Osteoblast (primary cell): ENCODE measurements around the gene SERPINB8. TPM values are rescaled to one million over a fixed set of nuclear protein-coding genes. Genes with fewer than 3 reads are reported as not detected.

Experiments
- DNase-seq: peaks from one replicate; pipeline ENCODE4 v3.0.0; 2011; ENCODE audit warnings: low spot score, mixed read lengths; ENCODE audit not compliant: insufficient read length; ENCODE audit errors: missing footprints
- H2AFZ ChIP-seq: 2 replicates; pipeline ENCODE4 v1.6.0; 2011; ENCODE audit warnings: mild to moderate bottlenecking, low read length
- H3K27ac ChIP-seq: 2 replicates; pipeline ENCODE4 v1.5.1; 2011; ENCODE audit warnings: mild to moderate bottlenecking, low read depth, low read length, moderate library complexity
- H3K27me3 ChIP-seq: 2 replicates; pipeline ENCODE4 v1.6.0; 2012; ENCODE audit warnings: mild to moderate bottlenecking, control low read depth, inconsistent platforms, low read length, moderate library complexity; ENCODE audit not compliant: insufficient read depth
- H3K36me3 ChIP-seq: 2 replicates; pipeline ENCODE4 v1.5.1; 2011; ENCODE audit warnings: mild to moderate bottlenecking, low read length, control low read depth, moderate library complexity; ENCODE audit not compliant: insufficient read depth
- H3K4me1 ChIP-seq: 2 replicates; pipeline ENCODE4 v1.5.1; 2011; ENCODE audit warnings: mild to moderate bottlenecking, low read length, control low read depth, moderate library complexity; ENCODE audit not compliant: insufficient read depth
- H3K4me2 ChIP-seq: 2 replicates; pipeline ENCODE4 v1.6.0; 2011; ENCODE audit warnings: mild to moderate bottlenecking, low read length; ENCODE audit not compliant: insufficient read depth
- H3K4me3 ChIP-seq: fragments of 200-600 bp; sonication (generic); 3 replicates; pipeline ENCODE4 v1.5.1; 2012; ENCODE audit warnings: mild to moderate bottlenecking, low read length, inconsistent platforms; ENCODE audit not compliant: insufficient read depth
- H3K79me2 ChIP-seq: 2 replicates; pipeline ENCODE4 v1.6.0; 2012; ENCODE audit warnings: mild to moderate bottlenecking, low read length, control low read depth, inconsistent platforms; ENCODE audit not compliant: insufficient read depth
- H3K9me3 ChIP-seq: 2 replicates; pipeline ENCODE4 v1.5.1; 2011; ENCODE audit warnings: low read depth, low read length, control low read depth
- H4K20me1 ChIP-seq: 2 replicates; pipeline ENCODE4 v1.6.0; 2012; ENCODE audit warnings: mild to moderate bottlenecking, low read length, control low read depth; ENCODE audit not compliant: insufficient read depth
- CTCF ChIP-seq: IDR thresholded peaks from 2 replicates; pipeline ENCODE4 v1.5.1; 2011; ENCODE audit warnings: mild to moderate bottlenecking, low read depth, low read length, moderate library complexity; ENCODE audit errors: extremely low read depth
- total RNA-seq: library from RNA; depleted of rRNA; stranded (reverse); fragments of >200 nt; gene quantifications from 2 replicates; pipeline ENCODE4 v1.2.3, GENCODE V29; 2012

The SERPINB8 gene
- total RNA-seq, 1 donor = 30.4 TPM

DNA sequence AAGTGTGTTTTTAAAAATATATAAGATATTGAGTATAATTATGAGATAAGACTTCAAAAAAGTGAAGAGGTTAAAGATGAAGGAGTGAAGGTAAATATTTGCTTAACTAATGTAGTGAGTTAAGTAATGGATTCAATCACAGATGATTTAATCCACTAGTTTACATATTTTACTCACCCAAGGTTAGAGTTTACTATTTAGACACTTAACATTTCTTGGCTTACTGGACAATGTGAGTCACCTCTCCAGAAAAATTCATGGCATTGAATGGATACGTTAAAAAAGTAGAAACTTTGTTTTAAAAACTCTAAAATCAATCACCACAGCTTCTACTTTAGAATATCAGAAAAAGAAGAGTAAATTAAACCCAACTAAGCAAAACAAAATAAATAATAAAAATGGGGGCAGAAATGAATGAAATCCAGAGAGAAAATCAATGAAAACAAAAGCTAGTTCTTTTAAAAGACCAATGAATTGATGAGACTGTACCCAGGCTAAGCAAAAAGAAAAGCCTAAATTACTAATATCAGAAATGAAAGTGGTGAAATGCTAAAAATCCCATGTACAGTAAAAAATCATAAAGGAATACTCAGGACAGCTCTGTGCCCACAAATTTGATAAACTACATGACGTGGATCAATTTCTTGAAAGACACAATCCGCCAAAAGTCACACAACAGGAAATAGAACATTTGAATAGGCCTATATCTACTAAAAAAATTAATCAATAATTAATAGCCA is 22.7 kb upstream of the SERPINB8 start:
- no peak overlapping the region for H3K27ac ChIP-seq
- no peak overlapping the region for H2AFZ ChIP-seq
- H3K27me3 ChIP-seq = peaks cover 6% of the 10 kb centered on the region
- no peak overlapping the region for H3K4me2 ChIP-seq
- H3K79me2 ChIP-seq = no peaks in the 10 kb centered on the region
- H4K20me1 ChIP-seq = no peaks in the 10 kb centered on the region
- H3K4me3 ChIP-seq = no peak overlapping the region
- no peaks in the 10 kb centered on the region for H3K36me3 ChIP-seq
- no peak for TF ChIP-seq CTCF
- peaks cover 3% of the 10 kb centered on the region for H3K4me1 ChIP-seq
- no peak for DNase-seq
- H3K9me3 ChIP-seq = no peaks in the 10 kb centered on the region

- peak within 1 kb of the TSS; percentile 58 for H3K4me3 ChIP-seq
- peaks cover 3% of the 10 kb centered on the region for H3K4me1 ChIP-seq
- no peaks in the 10 kb centered on the region for H3K79me2 ChIP-seq
- peaks cover 6% of the 10 kb centered on the region for H3K27me3 ChIP-seq
- H3K27ac ChIP-seq = no peak within 1 kb of the TSS
- peak within 1 kb of the TSS; percentile 86 for H2AFZ ChIP-seq
- no peaks in the 10 kb centered on the region for H4K20me1 ChIP-seq
- peak; percentile 90 for DNase-seq
- TF ChIP-seq CTCF = peak; percentile 22
- no peaks in the 10 kb centered on the region for H3K36me3 ChIP-seq
- peak within 1 kb of the TSS; percentile 69 for H3K4me2 ChIP-seq
- H3K9me3 ChIP-seq = no peaks in the 10 kb centered on the region
These were observed 20.7 kb upstream of the SERPINB8 start, which contains the start of gene HMSD for GRCh38 chr18:63949068-63949737. HMSD (plus strand) TSS chr18:63949301; CDS start chr18:63953456, 4,155 bp downstream.

DNA sequence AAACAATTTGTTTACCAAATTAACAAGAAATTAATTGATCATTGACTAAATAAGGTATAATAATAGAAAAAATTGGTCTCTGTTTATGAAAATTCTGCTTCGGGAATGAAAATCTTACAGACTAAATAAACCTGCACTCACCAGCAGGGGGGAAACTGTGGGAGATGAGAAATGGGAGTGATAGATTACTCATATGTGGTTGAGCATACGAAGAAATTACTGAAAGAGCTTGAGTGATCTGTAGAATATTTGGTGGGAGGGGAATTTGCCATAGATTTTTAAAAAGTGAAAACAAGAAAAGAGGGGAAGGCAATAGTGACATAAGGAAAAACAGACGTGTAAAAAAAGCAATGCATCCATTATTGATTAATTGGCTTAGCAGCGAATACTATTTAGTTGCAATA is 18.6 kb upstream of the SERPINB8 start:
- Histone ChIP-seq H3K27ac (no peak overlapping the region), H3K4me2 (no peak overlapping the region), H2AFZ (no peak overlapping the region), H4K20me1 (no peaks in the 10 kb centered on the region), H3K9me3 (no peaks in the 10 kb centered on the region), H3K4me3 (no peak overlapping the region), H3K4me1 (peaks cover 3% of the 10 kb centered on the region), H3K36me3 (no peaks in the 10 kb centered on the region), H3K79me2 (no peaks in the 10 kb centered on the region), H3K27me3 (peaks cover 19% of the 10 kb centered on the region)
- peak; percentile 45 for TF ChIP-seq CTCF
- peak; percentile 60 for DNase-seq

DNA sequence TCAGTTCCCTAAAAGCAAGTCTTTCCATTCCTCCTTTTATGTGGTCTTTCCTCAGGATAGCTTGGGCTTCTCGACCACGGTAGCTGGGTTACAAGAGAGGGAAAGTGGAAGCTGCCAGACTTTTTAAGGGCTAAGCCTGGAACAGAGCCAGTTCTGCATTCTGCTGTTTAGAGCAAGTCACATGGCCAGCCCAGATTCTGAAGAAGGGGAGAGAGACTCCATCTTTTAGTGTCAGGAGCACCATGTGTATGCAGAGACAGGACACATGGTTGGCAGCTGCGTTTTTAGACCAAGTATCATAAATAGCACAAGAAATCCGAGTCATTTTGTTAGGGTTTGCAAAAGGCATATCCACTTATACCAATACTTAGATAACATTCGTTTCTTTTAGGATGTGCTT is 16.1 kb upstream of the SERPINB8 start:
- no peak overlapping the region for H2AFZ ChIP-seq
- H3K4me2 ChIP-seq = no peak overlapping the region
- no peaks in the 10 kb centered on the region for H3K9me3 ChIP-seq
- no peaks in the 10 kb centered on the region for H4K20me1 ChIP-seq
- no peak for TF ChIP-seq CTCF
- no peak for DNase-seq
- H3K36me3 ChIP-seq = no peaks in the 10 kb centered on the region
- no peak overlapping the region for H3K4me3 ChIP-seq
- no peak overlapping the region for H3K27ac ChIP-seq
- H3K79me2 ChIP-seq = no peaks in the 10 kb centered on the region
- peaks cover 2% of the 10 kb centered on the region for H3K4me1 ChIP-seq
- H3K27me3 ChIP-seq = peaks cover 19% of the 10 kb centered on the region
